ENCODE measurements around the gene FCRL3.

FCRL3 gene

DNA sequence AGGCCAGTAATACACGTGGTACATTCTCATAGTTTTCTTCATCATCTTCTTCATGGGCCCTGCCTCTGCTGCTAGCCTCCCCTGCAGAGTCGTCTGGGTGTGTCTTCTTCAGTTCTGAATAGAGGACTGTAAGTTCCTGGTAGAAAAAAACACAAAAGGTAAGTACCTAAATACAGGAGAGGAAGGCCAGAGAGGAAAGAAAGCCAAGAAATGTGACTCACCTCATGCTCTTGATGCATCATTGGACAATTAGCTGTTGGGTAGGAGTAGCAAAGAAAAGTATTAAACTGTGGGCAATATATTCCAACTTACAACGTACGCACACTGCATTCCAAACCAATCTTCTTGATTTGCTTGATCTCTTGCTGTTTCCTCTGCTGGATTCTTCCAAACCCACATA lies 21.8 kb downstream of the FCRL3 start:
- DNase-seq: no peak

DNA sequence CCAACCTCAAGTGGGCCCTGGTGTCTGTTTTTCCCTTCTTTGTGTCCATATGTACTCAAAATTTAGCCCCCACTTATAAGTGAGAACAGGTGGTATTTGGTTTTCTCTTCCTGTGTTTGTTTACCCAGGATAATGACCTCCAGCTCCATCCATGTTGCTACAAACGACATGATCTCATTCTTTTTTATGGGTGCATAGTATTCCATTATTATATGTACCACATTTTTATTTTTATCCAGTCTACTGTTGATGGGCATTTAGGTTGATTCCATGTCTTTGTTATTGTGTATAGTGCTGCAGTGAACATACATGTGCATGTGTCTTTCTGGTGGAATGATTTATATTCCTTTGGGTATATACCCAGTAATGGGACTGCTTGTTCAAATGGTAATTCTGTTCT lies 27.6 kb downstream of the FCRL3 start:
- DNase-seq: no peak

DNA sequence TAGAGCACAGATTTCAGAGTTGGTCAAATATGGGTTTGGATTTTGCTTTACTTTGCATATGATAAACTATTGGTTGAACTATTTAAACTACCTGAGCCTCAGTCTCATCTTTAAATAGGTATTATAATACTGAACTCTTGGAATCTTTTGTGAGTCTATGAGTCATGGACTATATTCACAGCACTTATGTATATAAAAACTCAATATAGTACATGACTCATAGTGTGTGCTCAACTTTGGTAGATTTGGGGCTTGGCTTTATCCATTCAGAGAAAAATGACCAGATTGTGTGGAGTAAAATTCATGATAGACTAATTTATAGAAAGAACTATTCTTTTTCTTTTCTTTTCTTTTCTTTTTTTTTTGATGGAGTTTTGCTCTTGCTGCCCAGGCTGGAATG lies 28.7 kb downstream of the FCRL3 start:
- DNase-seq: no peak

GRCh38 chr1:157659576-157660247 lies 40.9 kb downstream of the FCRL3 start:
- DNase-seq: no peak

DNA sequence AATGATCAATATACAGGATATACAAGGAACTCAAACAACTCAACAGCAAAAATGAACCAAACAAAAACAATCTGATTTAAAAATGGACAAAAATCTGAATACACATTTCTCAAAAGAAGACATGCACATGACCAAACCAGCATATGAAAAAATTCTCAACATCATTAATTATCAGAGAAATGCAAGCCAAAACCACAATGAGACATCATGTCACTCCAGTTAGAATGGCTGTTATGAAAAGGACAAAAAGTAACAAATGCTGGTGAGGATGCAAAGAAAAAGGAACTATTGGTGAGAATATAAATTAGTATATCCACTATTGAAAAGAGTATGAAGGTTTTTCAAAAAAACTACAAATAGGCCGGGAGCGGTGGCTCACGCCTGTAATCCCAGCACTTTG lies 42.0 kb downstream of the FCRL3 start:
- DNase-seq: no peak

GRCh38 chr1:157653494-157653873 lies 47.1 kb downstream of the FCRL3 start:
- DNase-seq: no peak

DNA sequence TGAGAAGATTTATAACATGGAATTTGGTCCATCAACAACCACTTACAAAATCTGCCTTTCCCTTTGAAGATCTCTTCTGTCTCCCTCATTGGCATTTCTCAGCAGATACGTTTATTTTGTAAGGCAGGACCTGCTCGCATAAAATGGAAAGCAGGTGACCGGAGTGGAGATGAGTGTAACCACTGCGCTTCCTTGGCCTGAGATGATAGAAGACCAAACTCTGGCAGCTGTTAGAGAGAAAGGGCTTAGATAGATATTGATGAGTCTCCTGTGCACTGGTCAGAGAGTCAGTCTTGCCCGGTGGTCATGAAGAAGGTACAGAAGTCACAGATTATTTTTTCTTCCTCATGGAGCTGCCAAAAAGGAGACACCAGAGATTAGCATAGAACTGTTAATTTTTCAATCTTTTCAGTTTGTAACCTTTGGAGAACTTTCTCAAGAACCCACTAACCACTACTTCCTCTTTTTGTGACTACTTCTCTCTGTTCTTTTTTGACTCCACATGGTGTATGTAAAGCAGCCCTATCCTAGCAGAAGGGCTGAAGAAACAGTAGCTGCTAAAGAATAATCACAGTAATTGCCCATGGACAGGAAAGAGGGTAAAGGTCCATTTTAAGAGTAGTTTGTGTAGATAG lies 47.6 kb downstream of the FCRL3 start:
- no peak for DNase-seq

GRCh38 chr1:157648317-157648716 lies 52.3 kb downstream of the FCRL3 start:
- DNase-seq: no peak

DNA sequence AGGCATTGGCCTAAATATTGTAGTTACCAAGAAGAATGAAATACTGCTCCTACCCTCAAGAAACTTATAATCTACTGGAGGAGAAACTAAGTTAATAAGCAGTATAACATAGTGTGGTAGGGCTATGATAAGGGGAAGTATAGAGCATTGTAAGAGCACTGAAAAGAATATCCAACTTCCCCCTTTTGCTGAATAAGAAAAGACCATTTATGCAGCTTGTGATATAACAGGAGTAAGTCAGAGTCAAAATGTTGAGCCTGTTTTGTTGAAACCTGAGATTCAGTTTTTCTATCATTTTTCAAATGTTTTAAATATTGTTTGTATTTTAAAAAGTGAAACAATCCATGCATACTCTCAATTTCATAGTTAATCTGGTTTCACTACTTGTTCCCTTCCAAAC lies 54.4 kb downstream of the FCRL3 start:
- DNase-seq: no peak

DNA sequence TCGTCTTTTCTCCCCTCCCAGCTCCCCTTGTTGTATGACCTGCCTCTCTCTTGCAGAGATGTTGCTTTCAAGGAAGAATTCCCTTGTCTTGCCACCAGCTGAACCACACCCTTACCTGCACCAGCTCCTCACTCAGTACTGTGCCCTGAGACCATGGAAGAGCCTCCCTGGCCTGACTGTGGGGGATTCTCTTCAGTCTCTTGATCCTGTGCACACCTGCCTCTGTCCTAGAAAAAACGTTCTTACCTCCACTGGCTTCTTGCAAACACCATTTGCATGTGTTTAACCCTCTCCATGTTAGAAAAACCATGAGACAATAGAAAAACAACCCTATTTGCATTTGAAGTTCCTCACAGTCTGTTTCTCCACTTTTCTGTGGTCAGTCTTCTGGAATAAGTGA lies 59.4 kb downstream of the FCRL3 start:
- no peak for DNase-seq

GRCh38 chr1:157639800-157640199 lies 60.8 kb downstream of the FCRL3 start:
- DNase-seq: no peak

GRCh38 chr1:157628773-157629172 lies 71.8 kb downstream of the FCRL3 start:
- no peak for DNase-seq
